Breast epithelium (tissue), 3 donors: ENCODE data around the gene AR.

ENCODE experiments used
- CTCF ChIP-seq, 3 donors: fragments of 450-650 bp; IDR thresholded peaks; one replicate each; pipeline ENCODE4 v1.5.1; 2016 to 2017; ENCODE audit warnings: antibody characterized with exemption in 3 of 3, mild to moderate bottlenecking in 3 of 3, moderate library complexity in 3 of 3
- POLR2A ChIP-seq: fragments of 450-650 bp; IDR thresholded peaks from one replicate; pipeline ENCODE4 v1.6.1; 2016; ENCODE audit warnings: antibody characterized with exemption, mild to moderate bottlenecking, moderate library complexity

GRCh38 chrX:67545036-67545821 lies 1.4 kb downstream of the AR start:
- TF ChIP-seq CTCF (IDR thresholded peaks at IDR 0.05) (no peak), POLR2A (no peak)
